ENCODE data around the gene ALX1.

ALX1 gene

GRCh38 chr12:85280165-85280983 lies at the start of gene ALX1:
ALX1 (plus strand) TSS chr12:85280220; CDS start chr12:85280262, 42 bp downstream.
- no peak for DNase-seq

- DNase-seq, result no peak
These were observed 42.7 kb upstream of the ALX1 start for GRCh38 chr12:85237327-85237726.

GRCh38 chr12:85244561-85244960 lies 35.5 kb upstream of the ALX1 start:
- no peak for DNase-seq

GRCh38 chr12:85253853-85254252 lies 26.2 kb upstream of the ALX1 start:
- DNase-seq, result no peak

GRCh38 chr12:85257671-85258070 lies 22.3 kb upstream of the ALX1 start:
- no peak for DNase-seq

- DNase-seq, result no peak
These were observed 19.6 kb upstream of the ALX1 start for GRCh38 chr12:85260447-85260846.

- no peak for DNase-seq
These were observed 19.1 kb upstream of the ALX1 start for GRCh38 chr12:85260896-85261295.

GRCh38 chr12:85266356-85266755 lies 13.7 kb upstream of the ALX1 start:
- DNase-seq, result no peak

- DNase-seq, result no peak
These were observed 6.4 kb upstream of the ALX1 start for GRCh38 chr12:85273381-85274314.

- DNase-seq, result no peak
These were observed 5.7 kb upstream of the ALX1 start for GRCh38 chr12:85274315-85274651.

- no peak for DNase-seq
These were observed 4.6 kb upstream of the ALX1 start for GRCh38 chr12:85275374-85275773.

- DNase-seq, result no peak
These were observed 2.8 kb upstream of the ALX1 start for GRCh38 chr12:85277191-85277590.

GRCh38 chr12:85277900-85278597 lies 2.0 kb upstream of the ALX1 start:
- DNase-seq, result no peak

GRCh38 chr12:85278598-85279448 lies 1.2 kb upstream of the ALX1 start:
- DNase-seq, result no peak

GRCh38 chr12:85279449-85280164 lies 413 bp upstream of the ALX1 start:
- DNase-seq, result no peak

GRCh38 chr12:85280984-85281630 lies 1.1 kb downstream of the ALX1 start:
- no peak for DNase-seq

GRCh38 chr12:85281636-85282312 lies 1.8 kb downstream of the ALX1 start:
- no peak for DNase-seq

GRCh38 chr12:85283560-85283959 lies 3.5 kb downstream of the ALX1 start:
- DNase-seq, result no peak

GRCh38 chr12:85296362-85296761 lies 16.3 kb downstream of the ALX1 start:
- DNase-seq, result no peak

GRCh38 chr12:85299053-85299452 lies 19.0 kb downstream of the ALX1 start:
- DNase-seq, result no peak

GRCh38 chr12:85301051-85301450 lies 21.0 kb downstream of the ALX1 start:
- no peak for DNase-seq

All from CD4-positive, alpha-beta T cell treated with Interleukin-1 beta for 1 hour (primary cell).